GM12878 (cell line): ENCODE data around the gene SLC20A1.

Experiments
- BHLHE40 ChIP-seq, 2 experiments: fragments of 450-650 bp in 1 of 2; IDR thresholded peaks; 2 replicates each; pipeline ENCODE4 v1.6.1; 2011 to 2017; ENCODE audit warnings: low read depth in 2 of 2, borderline replicate concordance in 1 of 2, improper control_type of control experiment in 1 of 2, low read length in 1 of 2, mild to moderate bottlenecking in 1 of 2
- CTCF ChIP-seq, 3 experiments: IDR thresholded peaks in 2 of 3; conservative IDR thresholded peaks in 1 of 3; 2 replicates each; pipeline ENCODE4 v1.5.1; 2011; ENCODE audit warnings: low read depth in 3 of 3, low read length in 3 of 3, mild to moderate bottlenecking in 3 of 3, control low read depth in 2 of 3, moderate library complexity in 2 of 3, inconsistent platforms in 1 of 3, mixed read lengths in 1 of 3; ENCODE audit not compliant: control insufficient read depth in 2 of 3, insufficient read depth in 1 of 3; ENCODE audit errors: extremely low read depth in 1 of 3
- FOS ChIP-seq: IDR thresholded peaks from 3 replicates; pipeline ENCODE4 v1.6.1; 2011; ENCODE audit warnings: borderline replicate concordance; ENCODE audit not compliant: insufficient read length; ENCODE audit errors: extremely low read depth
- JUND ChIP-seq: IDR thresholded peaks from 2 replicates; pipeline ENCODE4 v1.6.1; 2012; ENCODE audit warnings: low read depth, mild to moderate bottlenecking, low read length, improper control_type of control experiment, moderate library complexity
- NFYA ChIP-seq: IDR thresholded peaks from 2 replicates; pipeline ENCODE4 v1.6.1; 2011; ENCODE audit warnings: low read depth, mild to moderate bottlenecking, low read length, improper control_type of control experiment, borderline replicate concordance
- PAX5 ChIP-seq: IDR thresholded peaks from 2 replicates; pipeline ENCODE4 v1.6.1; 2011; ENCODE audit warnings: low read depth, low read length, borderline replicate concordance
- POLR2A ChIP-seq: IDR thresholded peaks from 2 replicates; pipeline ENCODE4 v1.6.1; 2011; ENCODE audit warnings: low read depth, mild to moderate bottlenecking, low read length
- RAD51 ChIP-seq: fragments of 450-650 bp; IDR thresholded peaks from 2 replicates; pipeline ENCODE4 v1.6.1; 2016; ENCODE audit warnings: moderate library complexity, mild to moderate bottlenecking, inconsistent platforms
- REST ChIP-seq: IDR thresholded peaks from 2 replicates; pipeline ENCODE4 v1.6.1; 2012; ENCODE audit warnings: mild to moderate bottlenecking, low read depth, low read length
- RFX5 ChIP-seq: IDR thresholded peaks from 2 replicates; pipeline ENCODE4 v1.6.1; 2011; ENCODE audit warnings: low read depth, low read length, improper control_type of control experiment
- TCF7 ChIP-seq: IDR thresholded peaks from 2 replicates; pipeline ENCODE4 v1.6.1; 2014; ENCODE audit warnings: antibody characterized with exemption, borderline replicate concordance
- ZBTB40 ChIP-seq: fragments of 450-650 bp; IDR thresholded peaks from 2 replicates; pipeline ENCODE4 v1.6.1; 2016; ENCODE audit warnings: mild to moderate bottlenecking, moderate library complexity, borderline replicate concordance

- no peak for TF ChIP-seq PAX5
- TF ChIP-seq RAD51, result no peak
- no peak for TF ChIP-seq TCF7
- TF ChIP-seq REST, result no peak
- TF ChIP-seq CTCF (IDR thresholded peaks at IDR 0.05 in 2 of 3, conservative IDR thresholded peaks at IDR 0.05 in 1 of 3; ENCODE audit: control insufficient read depth in 2 of 3, extremely low read depth in 1 of 3, insufficient read depth in 1 of 3, low read depth in 3 of 3, low read length in 3 of 3), result no peak
- TF ChIP-seq ZBTB40, result no peak
- TF ChIP-seq FOS, result no peak
- no peak for TF ChIP-seq BHLHE40 (IDR thresholded peaks at IDR 0.05; ENCODE audit: borderline replicate concordance in 1 of 2, low read depth in 2 of 2, low read length in 1 of 2)
- TF ChIP-seq POLR2A, result no peak
- TF ChIP-seq JUND, result no peak
- no peak for TF ChIP-seq RFX5
- TF ChIP-seq NFYA, result no peak
Measured at GRCh38 chr2:112643488-112643887, 2.3 kb upstream of the SLC20A1 start.
